H1 (cell line): Measurements from ENCODE around the gene AIDA. TPM values are rescaled to one million over a fixed set of nuclear protein-coding genes. Genes with fewer than 3 reads are reported as not detected.

Experiments used
- CTCF ChIA-PET: fragments of 300-600 bp; sonication (Branson Sonifier 250); formaldehyde crosslinking; loops from one replicate; lab custom pipeline; 2021; ENCODE audit not compliant: partially characterized antibody; lab: Charles Lee
- POLR2A ChIA-PET: fragments of 300-600 bp; sonication (Branson Sonifier 250); formaldehyde crosslinking; loops from one replicate; lab custom pipeline; 2021; ENCODE audit warnings: inconsistent platforms; ENCODE audit not compliant: partially characterized antibody; lab: Charles Lee
- DNase-seq, 2 experiments: peaks; one replicate each; pipeline versions ENCODE4 v3.0.0 to v3.0.0-alpha.2; 2010 to 2022; ENCODE audit warnings: low spot score in 2 of 2, low read depth in 1 of 2, mixed read lengths in 1 of 2
- FAIRE-seq: peaks from 2 replicates; lab custom pipeline; 2011; peaks lifted over from hg19 to GRCh38; lab: Jason Lieb, UNC
- H2AFZ ChIP-seq: 2 replicates; pipeline ENCODE4 v1.8.1; 2012; ENCODE audit warnings: low read length, inconsistent platforms
- H2AK5ac ChIP-seq: 2 replicates; pipeline ENCODE4 v1.6.1; 2013; ENCODE audit warnings: low read depth, low read length
- H2BK120ac ChIP-seq: replicated peaks from 2 replicates; pipeline ENCODE3; 2013; ENCODE audit warnings: low read depth, low read length, inconsistent platforms
- H2BK12ac ChIP-seq: 2 replicates; pipeline ENCODE4 v1.6.1; 2013; ENCODE audit warnings: low read depth, low read length
- H2BK15ac ChIP-seq: 2 replicates; pipeline ENCODE4 v1.6.1; 2013; ENCODE audit warnings: low read length
- H2BK20ac ChIP-seq: 2 replicates; pipeline ENCODE4 v1.6.1; 2013; ENCODE audit warnings: low read length
- H2BK5ac ChIP-seq: 2 replicates; pipeline ENCODE4 v1.6.1; 2013; ENCODE audit warnings: low read depth, low read length
- H3K14ac ChIP-seq: 2 replicates; pipeline ENCODE4 v1.6.1; 2013; ENCODE audit warnings: inconsistent platforms; ENCODE audit not compliant: insufficient read length
- H3K18ac ChIP-seq: 2 replicates; pipeline ENCODE4 v1.6.1; 2013; ENCODE audit warnings: low read length; ENCODE audit errors: extremely low read depth
- H3K23ac ChIP-seq: 2 replicates; pipeline ENCODE4 v1.6.1; 2013; ENCODE audit warnings: inconsistent platforms; ENCODE audit not compliant: insufficient read length
- H3K23me2 ChIP-seq: 2 replicates; pipeline ENCODE4 v1.6.1; 2013; ENCODE audit warnings: low read depth, low read length
- H3K27ac ChIP-seq: 2 replicates; pipeline ENCODE4 v1.6.1; 2011; ENCODE audit warnings: low read depth, low read length, inconsistent platforms
- H3K27me3 ChIP-seq, 4 experiments: replicated peaks in 1 of 4; 1 replicate in 1 of 4; 2 replicates in 3 of 4; pipeline versions ENCODE4 v1.6.1 to v1.8.1; 2011 to 2013; ENCODE audit warnings: low read length in 3 of 4, mild to moderate bottlenecking in 3 of 4, inconsistent platforms in 2 of 4, mixed read lengths in 2 of 4, moderate library complexity in 1 of 4; ENCODE audit not compliant: control insufficient read depth in 3 of 4, insufficient read depth in 3 of 4; ENCODE audit errors: extremely low read depth in 1 of 4
- H3K36me3 ChIP-seq, 4 experiments: 2 replicates each; pipeline versions ENCODE4 v1.6.1 to v1.8.1; 2011 to 2013; ENCODE audit warnings: mild to moderate bottlenecking in 4 of 4, low read length in 3 of 4, moderate library complexity in 2 of 4, control low read depth in 1 of 4, inconsistent platforms in 1 of 4; ENCODE audit not compliant: insufficient read depth in 4 of 4, control insufficient read depth in 2 of 4
- H3K4ac ChIP-seq: replicated peaks from 2 replicates; pipeline ENCODE3; 2013; ENCODE audit warnings: low read length, low read depth, mixed read lengths, inconsistent platforms; ENCODE audit not compliant: insufficient read length
- H3K4me1 ChIP-seq, 4 experiments: replicated peaks in 1 of 4; 1 replicate in 1 of 4; 2 replicates in 3 of 4; pipeline versions ENCODE4 v1.6.1 to v1.8.1; 2011 to 2013; ENCODE audit warnings: low read length in 3 of 4, inconsistent platforms in 2 of 4, mixed read lengths in 1 of 4; ENCODE audit not compliant: insufficient read depth in 4 of 4, control insufficient read depth in 3 of 4
- H3K4me2 ChIP-seq, 2 experiments: 2 replicates each; pipeline versions ENCODE4 v1.6.1 to v1.8.1; 2011 to 2013; ENCODE audit warnings: low read depth in 2 of 2, low read length in 2 of 2, control low read depth in 1 of 2, inconsistent platforms in 1 of 2, mild to moderate bottlenecking in 1 of 2; ENCODE audit not compliant: insufficient read depth in 1 of 2
- H3K4me3 ChIP-seq, 4 experiments: fragments of 200-600, 300-600 bp in 1 of 4; sonication (generic), shearing (Covaris generic), sonication (Bioruptor Twin) in 1 of 4; 2 replicates each; pipeline versions ENCODE4 v1.5.1 to v1.8.1; 2011 to 2016; ENCODE audit warnings: low read length in 4 of 4, low read depth in 3 of 4, control low read depth in 2 of 4, inconsistent platforms in 2 of 4, mild to moderate bottlenecking in 2 of 4, mixed read lengths in 1 of 4, moderate library complexity in 1 of 4; ENCODE audit not compliant: insufficient read depth in 2 of 4; ENCODE audit errors: extremely low read depth in 1 of 4
- H3K56ac ChIP-seq: replicated peaks from 2 replicates; pipeline ENCODE3; 2013; ENCODE audit warnings: low read depth, mild to moderate bottlenecking, mixed read lengths, low read length, inconsistent platforms; ENCODE audit not compliant: insufficient read length
- H3K79me1 ChIP-seq: 2 replicates; pipeline ENCODE4 v1.6.1; 2013; ENCODE audit warnings: low read depth, low read length, control low read depth
- H3K79me2 ChIP-seq, 2 experiments: 2 replicates each; pipeline versions ENCODE4 v1.6.1 to v1.8.1; 2012 to 2013; ENCODE audit warnings: low read length in 2 of 2, mild to moderate bottlenecking in 2 of 2, inconsistent platforms in 1 of 2; ENCODE audit not compliant: insufficient read depth in 2 of 2, control insufficient read depth in 1 of 2
- H3K9ac ChIP-seq, 4 experiments: replicated peaks in 1 of 4; 1 replicate in 1 of 4; 2 replicates in 3 of 4; pipeline versions ENCODE4 v1.6.1 to v1.8.1; 2011 to 2013; ENCODE audit warnings: low read depth in 3 of 4, low read length in 3 of 4, control low read depth in 2 of 4, mild to moderate bottlenecking in 2 of 4, moderate library complexity in 2 of 4, inconsistent platforms in 1 of 4; ENCODE audit errors: extremely low read depth in 1 of 4
- H3K9me3 ChIP-seq, 2 experiments: 2 replicates each; pipeline versions ENCODE4 v1.6.1 to v1.8.1; 2012 to 2013; ENCODE audit warnings: mild to moderate bottlenecking in 2 of 2, moderate library complexity in 2 of 2, control low read depth in 1 of 2, inconsistent platforms in 1 of 2, low read depth in 1 of 2, low read length in 1 of 2, mixed read lengths in 1 of 2; ENCODE audit not compliant: insufficient read depth in 2 of 2
- H4K20me1 ChIP-seq, 2 experiments: replicated peaks in 1 of 2; 2 replicates each; pipeline versions ENCODE3 to v1.8.1; 2011 to 2013; ENCODE audit warnings: inconsistent platforms in 2 of 2, low read length in 2 of 2, mild to moderate bottlenecking in 1 of 2; ENCODE audit not compliant: insufficient read depth in 2 of 2, control insufficient read depth in 1 of 2
- H4K5ac ChIP-seq: 2 replicates; pipeline ENCODE4 v1.6.1; 2013; ENCODE audit warnings: low read length, low read depth, mixed read lengths, inconsistent platforms; ENCODE audit not compliant: insufficient read length
- H4K8ac ChIP-seq: 2 replicates; pipeline ENCODE4 v1.8.0; 2013; ENCODE audit warnings: mild to moderate bottlenecking, moderate library complexity, low read length, inconsistent platforms; ENCODE audit not compliant: insufficient read depth; ENCODE audit errors: extremely low read depth
- H4K91ac ChIP-seq: replicated peaks from 2 replicates; pipeline ENCODE3; 2013; ENCODE audit warnings: low read length, mixed read lengths, inconsistent platforms; ENCODE audit not compliant: insufficient read length
- EP300 ChIP-seq, 2 experiments: IDR thresholded peaks; 1 replicate in 1 of 2; 2 replicates in 1 of 2; pipeline ENCODE4 v1.6.1; 2011 to 2012; ENCODE audit warnings: low read depth in 2 of 2, low read length in 2 of 2, mild to moderate bottlenecking in 2 of 2, borderline replicate concordance in 1 of 2, inconsistent platforms in 1 of 2, moderate library complexity in 1 of 2
- SAP30 ChIP-seq: fragments of 300-600 bp; sonication (generic); IDR thresholded peaks from 2 replicates; pipeline ENCODE4 v1.7.1; 2012; ENCODE audit warnings: low read length, moderate library complexity, mild to moderate bottlenecking, inconsistent platforms; ENCODE audit not compliant: insufficient read depth, insufficient replicate concordance
- WGBS, 2 experiments: shearing (Covaris generic) in 1 of 2; methylation state at CpG; one replicate each; pipeline versions ENCODE4 v1.1.6 to v1.1.7; 2013 to 2015; ENCODE audit warnings: low lambda C conversion rate in 2 of 2, mixed read lengths in 2 of 2, inconsistent platforms in 1 of 2, low coverage in 1 of 2, missing lambda C conversion rate in 1 of 2; ENCODE audit not compliant: insufficient replicate concordance in 2 of 2, insufficient coverage in 1 of 2, insufficient read length in 1 of 2; ENCODE audit errors: extremely low coverage in 1 of 2, missing lambda C conversion rate in 1 of 2; 5-methylcytosine and 5-hydroxymethylcytosine counted together
- polyA plus RNA-seq, 7 experiments: library from polyadenylated mRNA; depleted of rRNA in 3 of 7; stranded (reverse) in 5 of 7; unstranded in 2 of 7; fragments of >200 nt in 5 of 7; fragments of 200-250 nt in 2 of 7; gene quantifications; 1 replicate in 5 of 7; 2 replicates in 1 of 7; 4 replicates in 1 of 7; pipeline versions ENCODE4 v1.2.1 to v1.2.3, GENCODE V29; 2011 to 2013; ENCODE audit warnings: missing spikeins in 2 of 7, mixed read lengths in 2 of 7
- total RNA-seq: library from RNA; stranded (reverse); fragmentation: NEBNext Ultra II Directional; extraction: Animal tissue kit (Norgen Biotek cat#: 25700); gene quantifications from 2 replicates; pipeline ENCODE4 v1.2.1, GENCODE V29; 2021

Gene AIDA
- total and polyA plus RNA-seq, 2 of the 8 experiments (the other 6 are each of a cell fraction or from before 2014, with no cell fraction given): 52.5 to 103 TPM

- H4K20me1 ChIP-seq: no peaks in the 10 kb centered on the region
- no peak overlapping the region for H3K9ac ChIP-seq
- DNase-seq (no peak), FAIRE-seq (no peak)
- no peak overlapping the region for H3K14ac ChIP-seq
- H3K4me3 ChIP-seq: no peak overlapping the region
- no peak overlapping the region for H3K4me2 ChIP-seq
- no peaks in the 10 kb centered on the region for H3K79me1 ChIP-seq
- POLR2A ChIA-PET: no interaction called here
- H4K8ac ChIP-seq: no peak overlapping the region
- H4K91ac ChIP-seq: no peak overlapping the region
- H3K4me1 ChIP-seq: peaks cover 6 to 14% (median 11%) of the 10 kb centered on the region in 4 experiments; a peak in 6 of 7 replicates
- no peaks in the 10 kb centered on the region for H3K79me2 ChIP-seq
- H2BK12ac ChIP-seq: no peak overlapping the region
- no peak overlapping the region for H3K23ac ChIP-seq
- 77% methylated on average over 1 of the region's 1 CpG; no CpG with 5 or more reads in 1 of the 2 experiments for WGBS, 2 experiments
- H3K18ac ChIP-seq: no peak overlapping the region
- no peak overlapping the region for H3K27ac ChIP-seq
- no peak overlapping the region for H2AK5ac ChIP-seq
- H3K36me3 ChIP-seq: no peaks in the 10 kb centered on the region; a peak in 1 of 8 replicates
- H2AFZ ChIP-seq: no peak overlapping the region
- no peak overlapping the region for H2BK5ac ChIP-seq
- H2BK15ac ChIP-seq: no peak overlapping the region
- no peaks in the 10 kb centered on the region for H3K27me3 ChIP-seq
- no peaks in the 10 kb centered on the region for H3K23me2 ChIP-seq
- H2BK20ac ChIP-seq: no peak overlapping the region
- H3K9me3 ChIP-seq: no peaks in the 10 kb centered on the region
- H3K56ac ChIP-seq: no peak overlapping the region
- H3K4ac ChIP-seq: no peak overlapping the region
- H2BK120ac ChIP-seq: no peak overlapping the region
- CTCF ChIA-PET: interaction anchor here (0.7 to 1.3 kb wide), 3 partner anchors 15 to 384 kb away, joined by 3 to 6 read pairs (median 3); no protein-coding TSS in a partner anchor
- H4K5ac ChIP-seq: no peak overlapping the region
- TF ChIP-seq EP300 (IDR thresholded peaks at IDR 0.05; ENCODE audit: borderline replicate concordance in 1 of 2, low read depth in 2 of 2, low read length in 2 of 2): no peak
- TF ChIP-seq SAP30: no peak
Observed at GRCh38 chr1:222739929-222740328, 27.6 kb upstream of the AIDA start.
